ENCODE measurements around the gene IGSF6. TPM values are rescaled to one million over a fixed set of nuclear protein-coding genes. Genes with fewer than 3 reads are reported as not detected.

IGSF6 gene
- total RNA-seq, 1 donor, result not detected

- H3K4me3 ChIP-seq (ENCODE audit: low read depth, low read length), result no peak overlapping the region
- TF ChIP-seq CTCF (IDR thresholded peaks at IDR 0.05; ENCODE audit: insufficient read depth, low read depth, low read length), result no peak
- DNase-seq (ENCODE audit: low read depth), result no peak
These were observed 34.8 kb downstream of the IGSF6 start for GRCh38 chr16:21617607-21618006.

GRCh38 chr16:21614896-21615295 is 37.5 kb downstream of the IGSF6 start:
- no peak overlapping the region for H3K4me3 ChIP-seq (ENCODE audit: low read depth, low read length)
- peak; percentile 16 for TF ChIP-seq CTCF (IDR thresholded peaks at IDR 0.05; ENCODE audit: insufficient read depth, low read depth, low read length)
- no peak for DNase-seq (ENCODE audit: low read depth)

GRCh38 chr16:21613781-21614180 is 38.6 kb downstream of the IGSF6 start:
- H3K4me3 ChIP-seq (ENCODE audit: low read depth, low read length), result no peak overlapping the region
- no peak for TF ChIP-seq CTCF (IDR thresholded peaks at IDR 0.05; ENCODE audit: insufficient read depth, low read depth, low read length)
- DNase-seq (ENCODE audit: low read depth), result no peak

- no peak for DNase-seq (ENCODE audit: low read depth)
- no peak overlapping the region for H3K4me3 ChIP-seq (ENCODE audit: low read depth, low read length)
- TF ChIP-seq CTCF (IDR thresholded peaks at IDR 0.05; ENCODE audit: insufficient read depth, low read depth, low read length), result no peak
These were observed 39.0 kb downstream of the IGSF6 start for GRCh38 chr16:21613361-21613760.

GRCh38 chr16:21611556-21612384 is 40.6 kb downstream of the IGSF6 start:
- no peak overlapping the region for H3K4me3 ChIP-seq (ENCODE audit: low read depth, low read length)
- peak; percentile 65 for DNase-seq (ENCODE audit: low read depth)
- no peak for TF ChIP-seq CTCF (IDR thresholded peaks at IDR 0.05; ENCODE audit: insufficient read depth, low read depth, low read length)

- DNase-seq (ENCODE audit: low read depth), result peak; percentile 80
- TF ChIP-seq CTCF (IDR thresholded peaks at IDR 0.05; ENCODE audit: insufficient read depth, low read depth, low read length), result no peak
- H3K4me3 ChIP-seq (ENCODE audit: low read depth, low read length), result no peak overlapping the region
These were observed 41.2 kb downstream of the IGSF6 start for GRCh38 chr16:21611198-21611555.

- no peak for TF ChIP-seq CTCF (IDR thresholded peaks at IDR 0.05; ENCODE audit: insufficient read depth, low read depth, low read length)
- DNase-seq (ENCODE audit: low read depth), result no peak
- no peak overlapping the region for H3K4me3 ChIP-seq (ENCODE audit: low read depth, low read length)
These were observed 41.6 kb downstream of the IGSF6 start for GRCh38 chr16:21610766-21611165.

Measured in fibroblast of villous mesenchyme (primary cell).